ENCODE results near the gene ARL16. TPM values are rescaled to one million over a fixed set of nuclear protein-coding genes. Genes with fewer than 3 reads are reported as not detected.

The ARL16 gene
- total RNA-seq, 1 donor from 2014 or later: 38.6 TPM

DNA sequence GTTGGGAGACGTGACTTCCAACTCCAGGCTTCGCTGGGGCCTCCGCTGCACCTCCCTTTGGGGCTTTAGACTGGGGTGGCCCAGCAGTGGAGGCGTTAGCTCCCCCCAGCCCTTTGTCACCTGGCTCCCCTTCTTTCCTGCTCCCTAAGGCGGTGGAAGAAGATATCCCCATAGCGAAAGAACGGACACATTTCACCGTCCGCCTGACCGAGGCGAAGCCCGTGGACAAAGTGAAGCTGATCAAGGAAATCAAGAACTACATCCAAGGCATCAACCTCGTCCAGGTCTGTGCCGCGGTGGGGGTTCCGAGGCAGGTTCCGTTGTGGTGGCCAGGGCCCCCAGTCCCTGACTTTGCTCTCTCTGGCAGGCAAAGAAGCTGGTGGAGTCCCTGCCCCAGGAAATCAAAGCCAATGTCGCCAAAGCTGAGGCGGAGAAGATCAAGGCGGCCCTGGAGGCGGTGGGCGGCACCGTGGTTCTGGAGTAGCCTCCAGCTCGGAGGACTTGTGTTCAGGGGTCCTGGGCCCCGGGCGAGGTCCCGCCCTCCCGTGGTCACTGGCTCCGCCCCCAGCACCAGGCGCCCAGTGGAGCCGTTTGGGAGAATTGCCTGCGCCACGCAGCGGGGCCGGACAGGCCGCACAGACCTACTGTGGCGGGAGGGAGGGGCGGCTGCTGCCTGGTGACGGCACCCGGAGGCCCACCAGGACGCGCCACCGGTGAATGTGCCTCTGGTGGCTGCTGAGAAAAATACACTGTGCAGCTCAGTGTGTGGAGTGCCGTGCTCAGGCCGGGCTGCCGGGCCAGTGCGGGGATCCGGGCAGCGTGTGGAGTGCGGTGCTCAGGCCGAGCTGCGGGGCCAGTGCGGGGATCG is 23.4 kb upstream of the ARL16 start:
- Histone ChIP-seq H3K27me3 (ENCODE audit: insufficient read depth, low read length) (no peaks in the 10 kb centered on the region), H3K79me2 (ENCODE audit: insufficient read depth, low read length) (peaks cover 37% of the 10 kb centered on the region), H3K4me2 (ENCODE audit: low read length) (no peak overlapping the region), H3K9me3 (ENCODE audit: insufficient read depth, low read depth, low read length) (no peaks in the 10 kb centered on the region), H3K36me3 (ENCODE audit: insufficient read depth, low read length) (peaks cover 6% of the 10 kb centered on the region), H4K20me1 (ENCODE audit: insufficient read depth, low read length) (peaks cover 52% of the 10 kb centered on the region), H3K27ac (ENCODE audit: low read depth, low read length) (no peak overlapping the region), H3K9ac (ENCODE audit: low read length) (no peak overlapping the region), H3K4me1 (ENCODE audit: insufficient read depth, low read length) (peaks cover 36% of the 10 kb centered on the region), H3K4me3 (ENCODE audit: insufficient read depth, low read depth, low read length) (no peak overlapping the region), H2AFZ (ENCODE audit: low read depth, low read length) (no peak overlapping the region)
- Mint-ChIP-seq H3K27me3 (ENCODE audit: low read depth, unreplicated experiment) (no peaks in the 10 kb centered on the region), H3K4me1 (ENCODE audit: low read depth, unreplicated experiment) (peaks cover 14% of the 10 kb centered on the region), H3K9me3 (ENCODE audit: unreplicated experiment) (no peaks in the 10 kb centered on the region), H3K27ac (ENCODE audit: unreplicated experiment) (no peak overlapping the region), H3K36me3 (ENCODE audit: low read depth, unreplicated experiment) (peaks cover 17% of the 10 kb centered on the region), H3K4me3 (ENCODE audit: unreplicated experiment) (no peak overlapping the region)
- no peak for DNase-seq (ENCODE audit: low read depth)
- TF ChIP-seq, protein P1, sequence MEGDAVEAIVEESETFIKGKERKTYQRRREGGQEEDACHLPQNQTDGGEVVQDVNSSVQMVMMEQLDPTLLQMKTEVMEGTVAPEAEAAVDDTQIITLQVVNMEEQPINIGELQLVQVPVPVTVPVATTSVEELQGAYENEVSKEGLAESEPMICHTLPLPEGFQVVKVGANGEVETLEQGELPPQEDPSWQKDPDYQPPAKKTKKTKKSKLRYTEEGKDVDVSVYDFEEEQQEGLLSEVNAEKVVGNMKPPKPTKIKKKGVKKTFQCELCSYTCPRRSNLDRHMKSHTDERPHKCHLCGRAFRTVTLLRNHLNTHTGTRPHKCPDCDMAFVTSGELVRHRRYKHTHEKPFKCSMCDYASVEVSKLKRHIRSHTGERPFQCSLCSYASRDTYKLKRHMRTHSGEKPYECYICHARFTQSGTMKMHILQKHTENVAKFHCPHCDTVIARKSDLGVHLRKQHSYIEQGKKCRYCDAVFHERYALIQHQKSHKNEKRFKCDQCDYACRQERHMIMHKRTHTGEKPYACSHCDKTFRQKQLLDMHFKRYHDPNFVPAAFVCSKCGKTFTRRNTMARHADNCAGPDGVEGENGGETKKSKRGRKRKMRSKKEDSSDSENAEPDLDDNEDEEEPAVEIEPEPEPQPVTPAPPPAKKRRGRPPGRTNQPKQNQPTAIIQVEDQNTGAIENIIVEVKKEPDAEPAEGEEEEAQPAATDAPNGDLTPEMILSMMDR (IDR thresholded peaks at IDR 0.05; ENCODE audit: insufficient read depth, low read depth, low read length): no peak
- TF ChIP-seq EZH2 (IDR thresholded peaks at IDR 0.05; ENCODE audit: insufficient read depth, low read length): no peak
- no peak for FAIRE-seq

DNA sequence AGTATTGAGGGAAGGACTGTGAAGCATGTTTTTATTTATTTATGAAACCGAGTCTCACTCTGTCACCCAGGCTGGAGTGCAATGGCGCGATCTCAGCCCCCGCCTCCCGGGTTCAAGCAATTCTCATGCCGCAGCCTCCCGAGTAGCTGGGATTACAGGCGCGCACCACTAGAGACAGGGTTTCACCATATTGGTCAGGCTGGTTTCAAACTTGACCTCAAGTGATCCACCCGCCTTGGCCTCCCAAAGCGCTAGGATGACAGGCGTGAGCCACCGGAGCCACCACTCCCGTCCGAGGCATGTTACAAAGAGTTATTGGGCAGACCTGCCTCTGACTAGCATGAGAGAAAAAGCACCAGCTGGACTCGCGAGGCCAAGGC is 22.6 kb upstream of the ARL16 start:
- no peak overlapping the region for H3K4me3 ChIP-seq (ENCODE audit: insufficient read depth, low read depth, low read length)
- DNase-seq (ENCODE audit: low read depth) (no peak), FAIRE-seq (no peak)
- H3K36me3 Mint-ChIP-seq (ENCODE audit: low read depth, unreplicated experiment): peaks cover 17% of the 10 kb centered on the region
- H3K4me2 ChIP-seq (ENCODE audit: low read length): no peak overlapping the region
- H3K9ac ChIP-seq (ENCODE audit: low read length): no peak overlapping the region
- H3K4me1 Mint-ChIP-seq (ENCODE audit: low read depth, unreplicated experiment): peaks cover 14% of the 10 kb centered on the region
- H3K27me3 ChIP-seq (ENCODE audit: insufficient read depth, low read length): no peaks in the 10 kb centered on the region
- H3K27ac Mint-ChIP-seq (ENCODE audit: unreplicated experiment): no peak overlapping the region
- no peaks in the 10 kb centered on the region for H3K9me3 ChIP-seq (ENCODE audit: insufficient read depth, low read depth, low read length)
- no peaks in the 10 kb centered on the region for H3K9me3 Mint-ChIP-seq (ENCODE audit: unreplicated experiment)
- no peak overlapping the region for H3K4me3 Mint-ChIP-seq (ENCODE audit: unreplicated experiment)
- H3K27ac ChIP-seq (ENCODE audit: low read depth, low read length): no peak overlapping the region
- H2AFZ ChIP-seq (ENCODE audit: low read depth, low read length): no peak overlapping the region
- peaks cover 14% of the 10 kb centered on the region for H3K36me3 ChIP-seq (ENCODE audit: insufficient read depth, low read length)
- H3K4me1 ChIP-seq (ENCODE audit: insufficient read depth, low read length): peaks cover 36% of the 10 kb centered on the region
- TF ChIP-seq, protein P1 (IDR thresholded peaks at IDR 0.05; ENCODE audit: insufficient read depth, low read depth, low read length): no peak
- no peak for TF ChIP-seq EZH2 (IDR thresholded peaks at IDR 0.05; ENCODE audit: insufficient read depth, low read length)
- H4K20me1 ChIP-seq (ENCODE audit: insufficient read depth, low read length): peaks cover 60% of the 10 kb centered on the region
- no peaks in the 10 kb centered on the region for H3K27me3 Mint-ChIP-seq (ENCODE audit: low read depth, unreplicated experiment)
- H3K79me2 ChIP-seq (ENCODE audit: insufficient read depth, low read length): peaks cover 45% of the 10 kb centered on the region

Measured in astrocyte (in vitro differentiated cells and primary cell).